Transverse colon (tissue), 4 donors: ENCODE measurements around the gene UNC13A. TPM values are rescaled to one million over a fixed set of nuclear protein-coding genes. Genes with fewer than 3 reads are reported as not detected.

Experiments used
- DNase-seq: peaks from one replicate; pipeline ENCODE4 v3.0.0-alpha.2; 2019
- H3K27ac ChIP-seq, 4 donors: fragments of 200-600 bp; sonication (generic); 2 replicates each; pipeline ENCODE4 v1.5.1; 2016 to 2018; ENCODE audit warnings: inconsistent platforms in 4 of 4
- H3K27me3 ChIP-seq: fragments of 200-600 bp; sonication (generic); 2 replicates; pipeline ENCODE4 v1.5.1; 2017; ENCODE audit warnings: inconsistent platforms
- H3K36me3 ChIP-seq, 4 donors: fragments of 200-600 bp; sonication (generic); 2 replicates each; pipeline ENCODE4 v1.5.1; 2017 to 2019; ENCODE audit warnings: inconsistent platforms in 4 of 4
- H3K4me1 ChIP-seq, 4 donors: fragments of 200-600 bp; sonication (generic); 2 replicates each; pipeline ENCODE4 v1.5.1; 2017 to 2020; ENCODE audit warnings: inconsistent platforms in 4 of 4
- H3K4me3 ChIP-seq, 4 donors: fragments of 200-600 bp; sonication (generic); 1 replicate in 1 of 4; 2 replicates in 3 of 4; pipeline versions ENCODE4 v1.5.1 to v1.6.1; 2017 to 2019; ENCODE audit warnings: inconsistent platforms in 4 of 4
- H3K9me3 ChIP-seq, 2 donors: fragments of 200-600 bp; sonication (generic); 2 replicates each; pipeline ENCODE4 v1.5.1; 2017 to 2019; ENCODE audit warnings: inconsistent platforms in 2 of 2
- EP300 ChIP-seq: sonication (generic); formaldehyde crosslinking; IDR thresholded peaks from one replicate; pipeline ENCODE4 v1.6.1; 2017; ENCODE audit warnings: antibody characterized with exemption, low read depth
- POLR2A ChIP-seq: fragments of 450-650 bp; IDR thresholded peaks from one replicate; pipeline ENCODE4 v1.6.1; 2016; ENCODE audit warnings: antibody characterized with exemption, mild to moderate bottlenecking, moderate library complexity
- POLR2AphosphoS5 ChIP-seq, 3 donors: sonication (generic); formaldehyde crosslinking; IDR thresholded peaks; one replicate each; pipeline ENCODE4 v1.6.1; 2016; ENCODE audit warnings: antibody characterized with exemption in 3 of 3
- WGBS, 2 donors: methylation state at CpG; one replicate each; pipeline ENCODE4 v1.1.5; 2018; ENCODE audit warnings: low coverage in 1 of 2; 5-methylcytosine and 5-hydroxymethylcytosine counted together
- in situ Hi-C, 4 donors: fragments of 200-750 bp; cut with MboI; loops; one replicate each; pipeline versions ENCODE4 v1.15.0 to v1.15.1; 2017; ENCODE audit warnings: low sequenced_read_pairs in 3 of 4, low pct_ligation_motif_present in 1 of 4, low pct_unique_long_range_greater_than_20kb in 1 of 4
- intact Hi-C: fragments of 100-400 bp; cut with DNase I; formaldehyde crosslinking; loops from one replicate; pipeline ENCODE4 v1.15.1; 2023; ENCODE audit warnings: low total_unique reads
- total RNA-seq, 4 donors: library from RNA; depleted of rRNA; stranded (reverse); fragments of >200 nt; gene quantifications; one replicate each; pipeline ENCODE4 v1.1.0, GENCODE V29; 2016
- TF ChIP-seq, protein P1 (sequence below), 5 experiments: fragments of 200-600 bp in 3 of 5; fragments of 450-650 bp in 2 of 5; sonication (generic) in 3 of 5; IDR thresholded peaks; 1 replicate in 2 of 5; 2 replicates in 3 of 5; pipeline ENCODE4 v1.5.1; 2016 to 2017; ENCODE audit warnings: antibody characterized with exemption in 5 of 5, inconsistent platforms in 3 of 5, mild to moderate bottlenecking in 2 of 5, moderate library complexity in 1 of 5

UNC13A gene
- total RNA-seq, 4 donors from 2014 or later: under 0.01 to 1.9 (median 0.30) TPM

DNA sequence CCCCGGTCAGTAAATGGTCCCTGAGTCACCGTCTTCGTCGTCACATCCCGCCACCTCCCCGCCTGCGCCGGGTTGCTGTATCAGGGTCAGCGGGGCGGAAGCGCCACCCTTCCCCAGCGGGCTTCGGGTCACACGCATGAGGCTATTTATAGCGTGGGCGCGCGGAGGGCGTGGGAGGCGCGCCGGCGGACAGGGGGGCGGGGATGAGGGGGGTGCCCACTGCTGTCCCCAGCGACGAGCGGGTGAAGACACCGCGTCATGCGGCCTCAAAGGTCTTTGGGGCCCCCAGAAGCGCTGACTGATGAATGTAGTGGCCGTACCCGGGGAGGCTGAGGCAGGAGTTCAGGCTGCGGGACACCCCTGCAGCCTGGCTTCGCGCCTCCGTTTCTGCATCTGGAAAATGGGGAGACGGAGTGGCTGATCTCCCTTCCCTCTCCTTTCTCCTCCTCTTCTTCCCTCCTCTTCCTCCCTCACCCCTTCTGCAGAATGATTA lies 7.9 kb downstream of the UNC13A start:
- peak overlapping the region in 1 of 4 donors; percentile 23 for H3K4me3 ChIP-seq
- DNase-seq: peak; percentile 26
- H3K27ac ChIP-seq: no peak overlapping the region
- peak in 2 of 3 donors; percentile 11 to 31 for TF ChIP-seq POLR2AphosphoS5 (IDR thresholded peaks at IDR 0.05)
- TF ChIP-seq POLR2A: no peak
- TF ChIP-seq EP300: no peak
- TF ChIP-seq, protein P1, sequence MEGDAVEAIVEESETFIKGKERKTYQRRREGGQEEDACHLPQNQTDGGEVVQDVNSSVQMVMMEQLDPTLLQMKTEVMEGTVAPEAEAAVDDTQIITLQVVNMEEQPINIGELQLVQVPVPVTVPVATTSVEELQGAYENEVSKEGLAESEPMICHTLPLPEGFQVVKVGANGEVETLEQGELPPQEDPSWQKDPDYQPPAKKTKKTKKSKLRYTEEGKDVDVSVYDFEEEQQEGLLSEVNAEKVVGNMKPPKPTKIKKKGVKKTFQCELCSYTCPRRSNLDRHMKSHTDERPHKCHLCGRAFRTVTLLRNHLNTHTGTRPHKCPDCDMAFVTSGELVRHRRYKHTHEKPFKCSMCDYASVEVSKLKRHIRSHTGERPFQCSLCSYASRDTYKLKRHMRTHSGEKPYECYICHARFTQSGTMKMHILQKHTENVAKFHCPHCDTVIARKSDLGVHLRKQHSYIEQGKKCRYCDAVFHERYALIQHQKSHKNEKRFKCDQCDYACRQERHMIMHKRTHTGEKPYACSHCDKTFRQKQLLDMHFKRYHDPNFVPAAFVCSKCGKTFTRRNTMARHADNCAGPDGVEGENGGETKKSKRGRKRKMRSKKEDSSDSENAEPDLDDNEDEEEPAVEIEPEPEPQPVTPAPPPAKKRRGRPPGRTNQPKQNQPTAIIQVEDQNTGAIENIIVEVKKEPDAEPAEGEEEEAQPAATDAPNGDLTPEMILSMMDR (IDR thresholded peaks at IDR 0.05): no peak
- H3K36me3 ChIP-seq: no peaks in the 10 kb centered on the region
- no peaks in the 10 kb centered on the region for H3K9me3 ChIP-seq
- 7 to 29% methylated on average over 4 to 38 of the region's 38 CpGs for WGBS, 2 donors
- H3K27me3 ChIP-seq: peaks cover 70% of the 10 kb centered on the region
- intact Hi-C loops: no loop called here
- in situ Hi-C loops: no loop called here
- peaks cover 4 to 10% (median 9%) of the 10 kb centered on the region in 4 donors for H3K4me1 ChIP-seq

DNA sequence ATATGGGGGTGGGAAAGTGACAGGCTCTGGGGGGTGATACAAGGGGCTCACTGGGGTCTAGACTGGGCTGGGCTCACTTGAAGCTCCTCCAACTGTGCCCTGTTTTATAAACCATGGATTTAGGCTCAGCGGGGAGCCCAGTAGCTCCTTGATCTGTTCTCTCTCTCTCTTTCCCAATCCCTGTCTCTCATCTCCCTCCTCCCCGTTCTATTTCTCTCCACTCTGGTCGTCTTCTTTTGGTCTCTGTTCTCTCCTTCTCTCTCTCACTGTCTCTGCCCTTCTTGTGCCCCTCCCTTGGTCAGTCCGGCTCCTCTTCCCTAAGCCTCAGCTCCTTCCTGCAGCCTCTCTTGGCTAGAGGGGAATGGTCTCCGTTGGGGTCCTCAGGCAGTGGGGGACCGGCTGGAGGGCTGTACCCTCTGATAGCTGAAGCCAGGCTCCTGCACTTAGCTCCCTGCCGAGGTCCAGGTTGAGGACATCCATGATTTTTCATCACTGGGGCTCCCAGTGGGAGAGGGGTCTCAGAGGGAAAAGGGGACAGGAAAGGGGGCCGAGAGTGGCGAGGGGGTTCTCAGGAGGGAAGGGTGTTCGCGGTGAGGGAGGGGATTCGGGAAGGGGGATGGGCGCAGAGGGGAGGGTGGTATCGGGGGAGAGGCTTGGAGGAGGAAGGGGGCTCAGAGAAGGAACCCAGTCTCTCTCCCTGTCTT lies 8.5 kb downstream of the UNC13A start:
- WGBS, 2 donors: 15 to 20% methylated on average over 3 to 14 of the region's 14 CpGs
- peak overlapping the region in 1 of 4 donors; percentile 23 for H3K4me3 ChIP-seq
- H3K36me3 ChIP-seq: no peaks in the 10 kb centered on the region
- TF ChIP-seq, protein P1 (IDR thresholded peaks at IDR 0.05): no peak
- TF ChIP-seq POLR2A: no peak
- no peak for DNase-seq
- no peaks in the 10 kb centered on the region for H3K9me3 ChIP-seq
- peaks cover 67% of the 10 kb centered on the region for H3K27me3 ChIP-seq
- peaks cover 4 to 10% (median 9%) of the 10 kb centered on the region in 4 donors for H3K4me1 ChIP-seq
- in situ Hi-C loops (no loop called here), intact Hi-C loops (no loop called here)
- no peak overlapping the region for H3K27ac ChIP-seq

DNA sequence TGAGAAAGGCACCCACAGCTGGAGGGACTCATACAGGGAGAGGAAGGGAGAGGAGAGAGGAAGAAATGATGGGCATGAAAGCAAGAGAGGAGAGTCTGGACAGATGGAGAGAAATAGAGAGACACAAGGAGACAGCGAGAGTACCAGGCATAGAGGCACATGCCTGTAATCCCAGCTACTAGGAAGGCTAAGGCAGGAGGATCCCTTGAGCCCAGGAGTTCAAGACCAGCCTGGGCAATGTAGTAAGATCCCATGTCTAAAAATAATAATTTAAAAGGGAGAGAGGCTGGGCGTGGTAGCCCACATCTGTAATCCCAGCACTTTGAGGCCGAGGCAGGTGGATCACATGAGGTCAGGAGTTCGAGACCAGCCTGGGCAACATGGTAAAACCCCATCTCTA lies 9.3 kb downstream of the UNC13A start:
- Histone ChIP-seq H3K27me3 (peaks cover 58% of the 10 kb centered on the region), H3K4me1 (peaks cover 4 to 10% (median 9%) of the 10 kb centered on the region in 4 donors), H3K4me3 (no peak overlapping the region), H3K36me3 (no peaks in the 10 kb centered on the region), H3K9me3 (no peaks in the 10 kb centered on the region), H3K27ac (no peak overlapping the region)
- no peak for DNase-seq
- 74 to 77% methylated on average over 4 of the region's 4 CpGs for WGBS, 2 donors
- TF ChIP-seq EP300 (no peak), POLR2AphosphoS5 (IDR thresholded peaks at IDR 0.05) (no peak), POLR2A (no peak)
- TF ChIP-seq, protein P1 (IDR thresholded peaks at IDR 0.05): no peak
- intact Hi-C loops: no loop called here
- in situ Hi-C loops: no loop called here

DNA sequence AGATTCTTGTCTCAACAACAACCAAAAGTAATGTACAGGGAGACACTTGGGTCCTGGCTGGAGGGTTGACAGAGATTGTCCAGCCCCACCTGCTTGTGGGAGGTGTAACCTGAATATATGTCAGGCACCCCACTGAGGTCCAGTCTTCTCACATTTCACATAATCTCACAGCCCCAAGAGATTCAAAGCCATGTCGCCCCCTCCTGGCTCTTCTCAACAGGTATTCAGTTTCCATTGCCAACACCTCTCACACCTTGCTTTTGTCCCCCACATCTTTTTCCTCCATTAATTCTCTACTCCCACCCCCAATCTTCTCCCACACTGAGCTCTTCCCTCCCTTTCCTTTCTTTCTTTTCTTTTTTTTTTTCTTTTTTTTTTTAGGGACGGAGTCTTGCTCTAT lies 11.2 kb downstream of the UNC13A start:
- in situ Hi-C loops: no loop called here
- Histone ChIP-seq H3K36me3 (no peaks in the 10 kb centered on the region), H3K4me3 (no peak overlapping the region), H3K4me1 (peaks cover 4 to 10% (median 9%) of the 10 kb centered on the region in 4 donors), H3K27me3 (peaks cover 41% of the 10 kb centered on the region), H3K9me3 (no peaks in the 10 kb centered on the region), H3K27ac (no peak overlapping the region)
- intact Hi-C loops: no loop called here
- 20 to 60% methylated on average over 2 of the region's 2 CpGs for WGBS, 2 donors
- no peak for TF ChIP-seq POLR2A
- TF ChIP-seq, protein P1 (IDR thresholded peaks at IDR 0.05): no peak
- no peak for TF ChIP-seq POLR2AphosphoS5 (IDR thresholded peaks at IDR 0.05)
- no peak for TF ChIP-seq EP300
- DNase-seq: no peak
